Stimulated activated memory B cell treated with anti-CD40 and anti-IgM and Interleukin-4, amounts not matched to agents 10 μg/mL and 1 μg/mL and 100 μg/mL, for 72 hours (primary cell): ENCODE measurements around the gene JUNB.

Experiments
- ATAC-seq: fragments of 150-1000 bp; cut with Tn5 transposase; 2 replicates; pipeline ENCODE4 v1.10.0; 2021
- H3K27ac Mint-ChIP-seq: one replicate; pipeline ENCODE4 v1.8.0; 2022; ENCODE audit warnings: mild to moderate bottlenecking, mixed read lengths
- H3K27me3 Mint-ChIP-seq: one replicate; pipeline ENCODE4 v1.8.0; 2022; ENCODE audit warnings: mixed read lengths
- H3K36me3 Mint-ChIP-seq: one replicate; pipeline ENCODE4 v1.8.0; 2022; ENCODE audit warnings: mixed read lengths
- H3K4me1 Mint-ChIP-seq: one replicate; pipeline ENCODE4 v1.8.0; 2022; ENCODE audit warnings: mixed read lengths
- H3K4me3 Mint-ChIP-seq: one replicate; pipeline ENCODE4 v1.8.0; 2022; ENCODE audit warnings: mild to moderate bottlenecking, moderate library complexity, mixed read lengths
- H3K9me3 Mint-ChIP-seq: one replicate; pipeline ENCODE4 v1.8.0; 2022; ENCODE audit warnings: mixed read lengths

Gene JUNB

GRCh38 chr19:12791345-12792050 lies at the start of gene JUNB:
Gene JUNB, plus strand, starts transcription at chr19:12791486. Its CDS starts 286 bp downstream, at chr19:12791772.
- H3K27ac Mint-ChIP-seq: peak within 1 kb of the TSS; percentile 91
- no peaks in the 10 kb centered on the region for H3K27me3 Mint-ChIP-seq
- no peaks in the 10 kb centered on the region for H3K9me3 Mint-ChIP-seq
- ATAC-seq: peak; percentile 63
- peaks cover 12% of the 10 kb centered on the region for H3K36me3 Mint-ChIP-seq
- peak within 1 kb of the TSS; percentile 96 for H3K4me3 Mint-ChIP-seq
- H3K4me1 Mint-ChIP-seq: peaks cover 48% of the 10 kb centered on the region

- peak; percentile 31 for ATAC-seq
- peaks cover 19% of the 10 kb centered on the region for H3K4me1 Mint-ChIP-seq
- no peak overlapping the region for H3K27ac Mint-ChIP-seq
- H3K4me3 Mint-ChIP-seq: no peak overlapping the region
- H3K36me3 Mint-ChIP-seq: peaks cover 62% of the 10 kb centered on the region
- peaks cover 5% of the 10 kb centered on the region for H3K9me3 Mint-ChIP-seq
- H3K27me3 Mint-ChIP-seq: peaks cover 10% of the 10 kb centered on the region
Observed at GRCh38 chr19:12745166-12745897, 46.0 kb upstream of the JUNB start.

GRCh38 chr19:12748489-12748888 lies 42.8 kb upstream of the JUNB start:
- H3K27me3 Mint-ChIP-seq: peaks cover 39% of the 10 kb centered on the region
- no peak overlapping the region for H3K4me3 Mint-ChIP-seq
- ATAC-seq: no peak
- peaks cover 5% of the 10 kb centered on the region for H3K9me3 Mint-ChIP-seq
- H3K36me3 Mint-ChIP-seq: peaks cover 44% of the 10 kb centered on the region
- peaks cover 12% of the 10 kb centered on the region for H3K4me1 Mint-ChIP-seq
- H3K27ac Mint-ChIP-seq: no peak overlapping the region

GRCh38 chr19:12749938-12750521 lies 41.3 kb upstream of the JUNB start:
- H3K36me3 Mint-ChIP-seq: peaks cover 36% of the 10 kb centered on the region
- peak overlapping the region; percentile 28 for H3K4me3 Mint-ChIP-seq
- peak overlapping the region; percentile 26 for H3K27ac Mint-ChIP-seq
- peaks cover 5% of the 10 kb centered on the region for H3K9me3 Mint-ChIP-seq
- H3K27me3 Mint-ChIP-seq: peaks cover 54% of the 10 kb centered on the region
- peaks cover 12% of the 10 kb centered on the region for H3K4me1 Mint-ChIP-seq
- no peak for ATAC-seq

- no peak overlapping the region for H3K4me3 Mint-ChIP-seq
Observed at GRCh38 chr19:12750851-12751250, 40.4 kb upstream of the JUNB start.

GRCh38 chr19:12751635-12752034 lies 39.7 kb upstream of the JUNB start, which contains the start of gene BEST2:
Gene BEST2, plus strand, starts transcription at chr19:12751791. Its CDS starts 802 bp downstream, at chr19:12752593.
- peaks cover 19% of the 10 kb centered on the region for H3K36me3 Mint-ChIP-seq
- H3K4me3 Mint-ChIP-seq: no peak within 1 kb of the TSS
- peaks cover 70% of the 10 kb centered on the region for H3K27me3 Mint-ChIP-seq
- H3K9me3 Mint-ChIP-seq: peaks cover 5% of the 10 kb centered on the region
- no peak for ATAC-seq
- H3K27ac Mint-ChIP-seq: no peak within 1 kb of the TSS
- H3K4me1 Mint-ChIP-seq: peaks cover 12% of the 10 kb centered on the region

More at GRCh38 chr19:12750851-12751250, 40.4 kb upstream of the JUNB start:
- no peak overlapping the region for H3K27ac Mint-ChIP-seq
- H3K36me3 Mint-ChIP-seq: peaks cover 27% of the 10 kb centered on the region
- peaks cover 12% of the 10 kb centered on the region for H3K4me1 Mint-ChIP-seq
- ATAC-seq: no peak
- peaks cover 5% of the 10 kb centered on the region for H3K9me3 Mint-ChIP-seq
- H3K27me3 Mint-ChIP-seq: peaks cover 62% of the 10 kb centered on the region

GRCh38 chr19:12752056-12752781 lies 39.1 kb upstream of the JUNB start:
- H3K27ac Mint-ChIP-seq: no peak overlapping the region
- peaks cover 12% of the 10 kb centered on the region for H3K4me1 Mint-ChIP-seq
- H3K36me3 Mint-ChIP-seq: peaks cover 14% of the 10 kb centered on the region
- no peak overlapping the region for H3K4me3 Mint-ChIP-seq
- peaks cover 5% of the 10 kb centered on the region for H3K9me3 Mint-ChIP-seq
- ATAC-seq: no peak
- peaks cover 76% of the 10 kb centered on the region for H3K27me3 Mint-ChIP-seq

GRCh38 chr19:12754465-12755196 lies 36.7 kb upstream of the JUNB start:
- Mint-ChIP-seq H3K9me3 (no peaks in the 10 kb centered on the region), H3K4me3 (no peak overlapping the region), H3K4me1 (peaks cover 5% of the 10 kb centered on the region), H3K27me3 (peaks cover 91% of the 10 kb centered on the region), H3K27ac (no peak overlapping the region), H3K36me3 (no peaks in the 10 kb centered on the region)
- no peak for ATAC-seq

- Mint-ChIP-seq H3K27ac (no peak overlapping the region), H3K4me1 (no peaks in the 10 kb centered on the region), H3K36me3 (no peaks in the 10 kb centered on the region), H3K4me3 (no peak overlapping the region), H3K9me3 (no peaks in the 10 kb centered on the region), H3K27me3 (peaks cover 76% of the 10 kb centered on the region)
- ATAC-seq: no peak
Observed at GRCh38 chr19:12756150-12756883, 35.0 kb upstream of the JUNB start.

- Mint-ChIP-seq H3K27ac (no peak overlapping the region), H3K27me3 (peaks cover 63% of the 10 kb centered on the region), H3K4me1 (no peaks in the 10 kb centered on the region), H3K4me3 (peak overlapping the region; percentile 15), H3K9me3 (no peaks in the 10 kb centered on the region), H3K36me3 (no peaks in the 10 kb centered on the region)
- peak; percentile 75 for ATAC-seq
Observed at GRCh38 chr19:12757544-12758274, 33.6 kb upstream of the JUNB start.

GRCh38 chr19:12759686-12760085 lies 31.6 kb upstream of the JUNB start:
- no peak overlapping the region for H3K27ac Mint-ChIP-seq
- no peak overlapping the region for H3K4me3 Mint-ChIP-seq
- ATAC-seq: no peak
- H3K4me1 Mint-ChIP-seq: no peaks in the 10 kb centered on the region
- H3K36me3 Mint-ChIP-seq: peaks cover 6% of the 10 kb centered on the region
- peaks cover 43% of the 10 kb centered on the region for H3K27me3 Mint-ChIP-seq
- H3K9me3 Mint-ChIP-seq: no peaks in the 10 kb centered on the region

- Mint-ChIP-seq H3K4me1 (peaks cover 7% of the 10 kb centered on the region), H3K9me3 (no peaks in the 10 kb centered on the region), H3K36me3 (peaks cover 13% of the 10 kb centered on the region), H3K4me3 (no peak overlapping the region), H3K27ac (no peak overlapping the region), H3K27me3 (peaks cover 11% of the 10 kb centered on the region)
- no peak for ATAC-seq
Observed at GRCh38 chr19:12763100-12763499, 28.2 kb upstream of the JUNB start.

- H3K4me1 Mint-ChIP-seq: peaks cover 13% of the 10 kb centered on the region
- no peaks in the 10 kb centered on the region for H3K27me3 Mint-ChIP-seq
- H3K36me3 Mint-ChIP-seq: peaks cover 13% of the 10 kb centered on the region
- H3K9me3 Mint-ChIP-seq: no peaks in the 10 kb centered on the region
- ATAC-seq: no peak
- no peak overlapping the region for H3K27ac Mint-ChIP-seq
- no peak overlapping the region for H3K4me3 Mint-ChIP-seq
Observed at GRCh38 chr19:12764698-12765097, 26.6 kb upstream of the JUNB start.
